HL-60 (cell line): ENCODE data around the gene PLEKHA5.
"Not testable (repeated sequence)": the region's sequence is repeated elsewhere in the genome, so short reads cannot be mapped to it uniquely, and the experiment has no call there.

ENCODE experiments used
- DNase-seq, 2 experiments: peaks; one replicate each; pipeline ENCODE4 v3.0.0-alpha.2; 2010 to 2020; ENCODE audit warnings: low read depth in 1 of 2, low spot score in 1 of 2
- H3K27ac ChIP-seq: fragments of 250-450 bp; sonication (Bioruptor Pico); replicated peaks from 2 replicates; pipeline ENCODE4 v1.5.1; 2020; ENCODE audit warnings: mild to moderate bottlenecking, moderate library complexity
- H3K27me3 ChIP-seq: fragments of 250-450 bp; sonication (Bioruptor Pico); 2 replicates; pipeline ENCODE4 v1.5.1; 2021; ENCODE audit warnings: mild to moderate bottlenecking, moderate library complexity; ENCODE audit not compliant: insufficient read depth, poor library complexity, severe bottlenecking
- H3K4me3 ChIP-seq: replicated peaks from 2 replicates; pipeline ENCODE4 v1.5.1; 2011; ENCODE audit warnings: mild to moderate bottlenecking, control low read depth, low read length; ENCODE audit not compliant: insufficient read depth
- CTCF ChIP-seq: IDR thresholded peaks from one replicate; pipeline ENCODE4 v1.5.1; 2011; ENCODE audit warnings: low read length, control low read depth, inconsistent platforms; ENCODE audit not compliant: insufficient read depth
- GABPA ChIP-seq: IDR thresholded peaks from 2 replicates; pipeline ENCODE4 v1.6.1; 2012; ENCODE audit warnings: low read depth
- POLR2AphosphoS5 ChIP-seq: IDR thresholded peaks from 2 replicates; pipeline ENCODE4 v1.6.1; 2012; ENCODE audit warnings: low read depth
- REST ChIP-seq: IDR thresholded peaks from 2 replicates; pipeline ENCODE4 v1.6.1; 2012; ENCODE audit warnings: low read depth; ENCODE audit not compliant: insufficient replicate concordance
- SPI1 ChIP-seq: IDR thresholded peaks from 2 replicates; pipeline ENCODE4 v1.6.1; 2012; ENCODE audit warnings: low read depth, mild to moderate bottlenecking, borderline replicate concordance

Gene PLEKHA5

GRCh38 chr12:19224746-19225145 lies 95.2 kb downstream of the PLEKHA5 start:
- Histone ChIP-seq H3K27me3 (no peaks in the 10 kb centered on the region), H3K4me3 (no peak overlapping the region), H3K27ac (no peak overlapping the region)
- DNase-seq, result no peak
- no peak for TF ChIP-seq GABPA

GRCh38 chr12:19227190-19227879 lies 97.8 kb downstream of the PLEKHA5 start:
- Histone ChIP-seq H3K4me3 (no peak overlapping the region), H3K27me3 (no peaks in the 10 kb centered on the region), H3K27ac (no peak overlapping the region)
- DNase-seq, result no peak
- no peak for TF ChIP-seq SPI1
- no peak for TF ChIP-seq POLR2AphosphoS5
- no peak for TF ChIP-seq GABPA
- TF ChIP-seq REST, result no peak
- no peak for TF ChIP-seq CTCF

GRCh38 chr12:19227880-19228210 lies 98.3 kb downstream of the PLEKHA5 start:
- no peak for DNase-seq
- H3K27ac ChIP-seq, result no peak overlapping the region
- H3K4me3 ChIP-seq, result no peak overlapping the region
- no peaks in the 10 kb centered on the region for H3K27me3 ChIP-seq
- TF ChIP-seq CTCF (no peak), POLR2AphosphoS5 (no peak), GABPA (no peak), SPI1 (no peak), REST (no peak)

GRCh38 chr12:19229021-19229420 lies 99.5 kb downstream of the PLEKHA5 start:
- not testable (repeated sequence) for DNase-seq, H3K27me3 ChIP-seq, H3K4me3 ChIP-seq, H3K27ac ChIP-seq

- Histone ChIP-seq H3K27me3 (no peaks in the 10 kb centered on the region), H3K27ac (no peak overlapping the region), H3K4me3 (no peak overlapping the region)
- no peak for TF ChIP-seq REST
- no peak for TF ChIP-seq GABPA
- no peak for TF ChIP-seq CTCF
- TF ChIP-seq SPI1, result no peak
- TF ChIP-seq POLR2AphosphoS5, result no peak
- DNase-seq, result no peak
These were observed 100.8 kb downstream of the PLEKHA5 start for GRCh38 chr12:19230299-19230866.
